NCI-H69 (cell line): ENCODE measurements around the gene PLEKHA5.

Experiments used
- DNase-seq: peaks from one replicate; lab custom pipeline; 2025; lab: John Stamatoyannopoulos, UW

Gene PLEKHA5

GRCh38 chr12:19234981-19235871 is 105.7 kb downstream of the PLEKHA5 start:
- DNase-seq = peak; percentile 7

- DNase-seq = peak; percentile 9
These were observed 107.1 kb downstream of the PLEKHA5 start for GRCh38 chr12:19236656-19237055.

- no peak for DNase-seq
These were observed 109.0 kb downstream of the PLEKHA5 start for GRCh38 chr12:19238540-19238939.

- peak; percentile 10 for DNase-seq
These were observed 109.6 kb downstream of the PLEKHA5 start for GRCh38 chr12:19239102-19239501.

GRCh38 chr12:19239616-19240234 is 110.2 kb downstream of the PLEKHA5 start:
- no peak for DNase-seq

- no peak for DNase-seq
These were observed 113.0 kb downstream of the PLEKHA5 start for GRCh38 chr12:19242581-19242980.

GRCh38 chr12:19243551-19243950 is 114.0 kb downstream of the PLEKHA5 start:
- no peak for DNase-seq

GRCh38 chr12:19244312-19244711 is 114.8 kb downstream of the PLEKHA5 start:
- DNase-seq = no peak

GRCh38 chr12:19245106-19245505 is 115.6 kb downstream of the PLEKHA5 start:
- no peak for DNase-seq

GRCh38 chr12:19245666-19246065 is 116.1 kb downstream of the PLEKHA5 start:
- no peak for DNase-seq

GRCh38 chr12:19246933-19247332 is 117.4 kb downstream of the PLEKHA5 start:
- DNase-seq = no peak

GRCh38 chr12:19248929-19249602 is 119.5 kb downstream of the PLEKHA5 start:
- DNase-seq = no peak

GRCh38 chr12:19251481-19252132 is 122.1 kb downstream of the PLEKHA5 start:
- DNase-seq = peak; percentile 10

- DNase-seq = no peak
These were observed 130.6 kb downstream of the PLEKHA5 start for GRCh38 chr12:19260135-19260534.

- DNase-seq = no peak
These were observed 132.2 kb downstream of the PLEKHA5 start for GRCh38 chr12:19261773-19262172.

- peak; percentile 40 for DNase-seq
These were observed 134.1 kb downstream of the PLEKHA5 start for GRCh38 chr12:19263672-19264071.

GRCh38 chr12:19273482-19274330 is 144.2 kb downstream of the PLEKHA5 start:
- peak; percentile 94 for DNase-seq

- no peak for DNase-seq
These were observed 147.2 kb downstream of the PLEKHA5 start for GRCh38 chr12:19276767-19277166.

- no peak for DNase-seq
These were observed 148.2 kb downstream of the PLEKHA5 start for GRCh38 chr12:19277711-19278110.

- no peak for DNase-seq
These were observed 148.9 kb downstream of the PLEKHA5 start for GRCh38 chr12:19278407-19278806.

GRCh38 chr12:19282133-19282699 is 152.7 kb downstream of the PLEKHA5 start:
- DNase-seq = no peak
